ENCODE results near the gene MEIS3. TPM values are rescaled to one million over a fixed set of nuclear protein-coding genes. Genes with fewer than 3 reads are reported as not detected.
A peak's percentile ranks its signal among the peaks of the same experiment; 100 is the strongest.

MEIS3 gene
- total RNA-seq, 2 donors from 2014 or later = 16.2 to 41.6 TPM

DNA sequence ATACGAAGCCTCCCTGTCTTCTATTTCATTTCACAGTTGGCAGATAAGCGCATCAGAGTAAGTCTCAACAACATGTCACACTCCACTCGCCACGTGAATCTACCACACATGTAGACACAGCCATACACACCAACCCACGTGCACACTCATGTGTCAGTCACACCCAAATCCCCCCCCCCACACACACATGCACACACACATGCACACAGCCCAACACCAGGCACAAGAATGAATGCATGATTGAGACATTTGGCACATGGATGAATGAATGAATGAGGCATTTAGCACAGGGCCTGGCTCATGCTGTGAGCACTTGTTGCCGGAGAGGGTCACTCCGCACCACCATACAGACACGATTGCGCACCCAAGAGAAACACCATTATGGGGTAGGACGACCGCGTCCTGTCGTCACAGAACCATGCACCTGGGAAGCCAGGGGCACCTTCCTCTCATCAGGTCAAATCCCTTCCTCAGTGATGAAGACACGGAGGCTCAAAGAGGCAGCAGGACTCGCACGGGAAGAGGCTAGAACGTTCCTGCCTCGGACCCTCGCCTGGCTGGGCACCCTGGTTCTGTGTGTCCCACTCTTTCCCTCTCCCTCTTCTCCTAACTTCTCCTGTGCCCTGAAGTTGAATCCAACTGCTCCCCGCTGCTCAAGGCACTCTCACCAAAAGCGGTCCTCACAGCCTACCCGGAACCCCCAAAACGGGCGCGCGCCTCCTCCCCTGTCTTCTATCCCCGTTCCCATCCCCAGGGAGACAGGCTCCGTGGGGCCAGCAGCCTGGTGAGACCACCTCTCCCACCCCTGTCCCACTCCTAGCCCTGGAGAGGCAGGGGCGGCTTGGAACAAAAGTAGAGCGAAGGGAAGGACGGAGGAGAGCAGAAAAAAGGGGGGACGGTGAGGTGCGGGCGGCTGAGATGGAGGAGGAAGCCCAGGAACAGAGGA, 1.3 kb downstream of the MEIS3 start:
- Histone ChIP-seq H3K36me3 (no peaks in the 10 kb centered on the region), H3K27ac (no peak overlapping the region), H3K27me3 (replicated peaks; ENCODE audit: insufficient read depth) (peaks cover 25% of the 10 kb centered on the region), H3K4me1 (replicated peaks) (no peaks in the 10 kb centered on the region), H3K9me3 (no peaks in the 10 kb centered on the region), H3K4me3 (peak overlapping the region; percentile 51 to 52)
- intact Hi-C loops (cut with DNase I) = no loop called here
- no peak for DNase-seq (ENCODE audit: low spot score)
- WGBS = 5% methylated on average over 34 of the region's 34 CpGs
- TF ChIP-seq POLR2A (IDR thresholded peaks at IDR 0.05) (no peak), POLR2AphosphoS5 (IDR thresholded peaks at IDR 0.05) (no peak)
- TF ChIP-seq, protein P1, sequence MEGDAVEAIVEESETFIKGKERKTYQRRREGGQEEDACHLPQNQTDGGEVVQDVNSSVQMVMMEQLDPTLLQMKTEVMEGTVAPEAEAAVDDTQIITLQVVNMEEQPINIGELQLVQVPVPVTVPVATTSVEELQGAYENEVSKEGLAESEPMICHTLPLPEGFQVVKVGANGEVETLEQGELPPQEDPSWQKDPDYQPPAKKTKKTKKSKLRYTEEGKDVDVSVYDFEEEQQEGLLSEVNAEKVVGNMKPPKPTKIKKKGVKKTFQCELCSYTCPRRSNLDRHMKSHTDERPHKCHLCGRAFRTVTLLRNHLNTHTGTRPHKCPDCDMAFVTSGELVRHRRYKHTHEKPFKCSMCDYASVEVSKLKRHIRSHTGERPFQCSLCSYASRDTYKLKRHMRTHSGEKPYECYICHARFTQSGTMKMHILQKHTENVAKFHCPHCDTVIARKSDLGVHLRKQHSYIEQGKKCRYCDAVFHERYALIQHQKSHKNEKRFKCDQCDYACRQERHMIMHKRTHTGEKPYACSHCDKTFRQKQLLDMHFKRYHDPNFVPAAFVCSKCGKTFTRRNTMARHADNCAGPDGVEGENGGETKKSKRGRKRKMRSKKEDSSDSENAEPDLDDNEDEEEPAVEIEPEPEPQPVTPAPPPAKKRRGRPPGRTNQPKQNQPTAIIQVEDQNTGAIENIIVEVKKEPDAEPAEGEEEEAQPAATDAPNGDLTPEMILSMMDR (IDR thresholded peaks at IDR 0.05) = no peak

DNA sequence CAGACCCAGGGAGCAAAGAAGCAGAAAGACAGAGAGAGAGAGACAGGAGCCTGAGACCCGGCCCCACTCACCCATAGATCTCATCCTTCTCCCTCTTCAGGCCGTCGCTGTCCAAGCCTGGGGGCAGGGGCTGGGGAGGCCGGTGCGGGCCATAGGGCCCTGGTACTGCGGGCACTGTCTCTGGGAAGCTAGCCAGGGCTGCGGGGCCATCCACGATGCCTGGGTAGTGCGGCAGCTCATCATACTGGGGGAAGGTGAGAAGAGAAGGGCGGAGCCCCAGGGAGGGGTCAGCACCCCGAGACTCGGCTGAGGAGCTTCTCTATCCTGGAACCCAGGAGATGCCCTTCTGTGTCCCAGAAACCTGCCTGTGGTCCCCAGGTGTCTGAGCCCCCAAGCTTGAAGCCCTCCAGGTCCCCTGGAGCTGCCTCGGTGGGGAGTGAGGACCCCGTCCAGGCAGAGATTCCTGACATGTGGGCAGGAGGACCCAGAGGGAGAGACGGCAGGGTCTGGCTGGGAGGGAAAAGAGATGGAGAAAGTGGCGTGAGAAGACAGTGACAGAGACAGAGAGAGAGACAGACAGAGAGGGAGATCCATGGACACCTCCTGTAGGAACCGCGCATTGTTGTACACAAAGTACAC, 2.1 kb downstream of the MEIS3 start:
- WGBS = 29% methylated on average over 18 of the region's 18 CpGs
- Histone ChIP-seq H3K4me1 (replicated peaks) (no peaks in the 10 kb centered on the region), H3K27ac (no peak overlapping the region), H3K9me3 (no peaks in the 10 kb centered on the region), H3K4me3 (no peak overlapping the region), H3K27me3 (replicated peaks; ENCODE audit: insufficient read depth) (peaks cover 18% of the 10 kb centered on the region), H3K36me3 (no peaks in the 10 kb centered on the region)
- intact Hi-C loops (cut with DNase I) = no loop called here
- TF ChIP-seq, protein P1 (IDR thresholded peaks at IDR 0.05) = no peak
- no peak for TF ChIP-seq POLR2AphosphoS5 (IDR thresholded peaks at IDR 0.05)
- no peak for TF ChIP-seq POLR2A (IDR thresholded peaks at IDR 0.05)
- DNase-seq (ENCODE audit: low spot score) = no peak

DNA sequence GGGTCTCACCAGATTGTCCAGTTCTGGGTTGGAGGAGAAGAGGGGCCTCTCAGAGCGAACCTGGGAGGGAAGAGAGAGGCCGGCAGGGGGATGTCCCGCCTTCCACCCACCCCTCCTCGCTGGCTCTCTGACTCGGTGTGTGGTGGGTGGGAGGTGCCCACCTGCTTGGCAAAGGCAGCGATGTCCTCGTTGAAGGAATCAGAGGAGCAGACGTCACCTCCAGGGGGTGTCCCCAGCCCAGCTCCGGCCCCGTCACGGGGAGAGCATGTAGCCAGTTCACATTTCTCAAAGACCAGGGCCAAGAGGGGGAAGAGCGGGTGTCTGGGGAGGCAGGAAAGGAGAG, 2.7 kb downstream of the MEIS3 start:
- no peaks in the 10 kb centered on the region for H3K4me1 ChIP-seq (replicated peaks)
- peaks cover 12% of the 10 kb centered on the region for H3K27me3 ChIP-seq (replicated peaks; ENCODE audit: insufficient read depth)
- DNase-seq (ENCODE audit: low spot score) = no peak
- intact Hi-C loops (cut with DNase I) = no loop called here
- no peak overlapping the region for H3K27ac ChIP-seq
- TF ChIP-seq POLR2AphosphoS5 (IDR thresholded peaks at IDR 0.05) (no peak), POLR2A (IDR thresholded peaks at IDR 0.05) (no peak)
- TF ChIP-seq, protein P1 (IDR thresholded peaks at IDR 0.05) = no peak
- no peak overlapping the region for H3K4me3 ChIP-seq
- no peaks in the 10 kb centered on the region for H3K36me3 ChIP-seq
- 66% methylated on average over 12 of the region's 12 CpGs for WGBS
- H3K9me3 ChIP-seq = no peaks in the 10 kb centered on the region

DNA sequence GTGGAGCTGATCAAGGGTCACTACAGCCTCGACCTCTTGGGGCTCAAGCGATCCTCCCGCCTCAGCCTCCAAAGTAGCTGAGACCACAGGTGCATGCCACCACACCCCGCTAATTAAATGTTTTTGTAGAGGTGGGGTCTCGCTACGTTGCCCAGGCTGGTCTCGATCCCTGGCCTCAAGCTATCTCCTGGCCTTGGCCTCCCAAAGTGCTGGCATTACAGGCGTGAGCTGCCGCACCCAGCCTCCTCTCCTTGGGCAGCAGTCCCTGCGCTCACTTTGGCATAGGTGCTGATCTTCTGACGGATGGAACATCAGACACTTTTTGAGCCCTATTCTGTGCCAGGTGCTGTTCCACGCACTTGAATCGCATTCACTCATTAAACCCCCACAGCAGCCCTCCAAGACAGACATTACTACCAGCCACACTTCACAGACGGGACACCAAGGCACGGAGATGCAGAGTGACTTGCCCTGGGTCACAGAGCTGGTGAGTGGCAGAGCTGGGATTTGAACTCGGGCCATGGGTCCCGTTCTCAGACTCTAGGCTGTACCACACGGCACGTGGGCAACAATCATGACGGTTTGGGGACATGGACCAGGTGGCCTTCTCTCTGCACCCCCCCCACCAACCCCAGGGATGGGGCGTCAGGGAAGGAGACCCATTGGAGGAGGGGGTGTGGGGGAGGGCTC, 3.2 kb downstream of the MEIS3 start:
- no peak overlapping the region for H3K4me3 ChIP-seq
- peaks cover 9% of the 10 kb centered on the region for H3K27me3 ChIP-seq (replicated peaks; ENCODE audit: insufficient read depth)
- no peak for DNase-seq (ENCODE audit: low spot score)
- no peak overlapping the region for H3K27ac ChIP-seq
- no peak for TF ChIP-seq POLR2AphosphoS5 (IDR thresholded peaks at IDR 0.05)
- TF ChIP-seq, protein P1 (IDR thresholded peaks at IDR 0.05) = no peak
- TF ChIP-seq POLR2A (IDR thresholded peaks at IDR 0.05) = no peak
- 88% methylated on average over 21 of the region's 21 CpGs for WGBS
- H3K4me1 ChIP-seq (replicated peaks) = no peaks in the 10 kb centered on the region
- H3K9me3 ChIP-seq = no peaks in the 10 kb centered on the region
- intact Hi-C loops (cut with DNase I) = no loop called here
- H3K36me3 ChIP-seq = no peaks in the 10 kb centered on the region

Measured in prostate gland (tissue), 2 donors.